ENCODE results near the gene TMEM42. TPM values are rescaled to one million over a fixed set of nuclear protein-coding genes. Genes with fewer than 3 reads are reported as not detected.

Gene TMEM42
- total and polyA plus RNA-seq, 2 of the 13 experiments (the other 11 are each of a cell fraction or from before 2014, with no cell fraction given), result 5.5 to 24.5 TPM

- TF ChIP-seq FUBP1 (CRISPR knock-in tag; IDR thresholded peaks at IDR 0.05; ENCODE audit: borderline replicate concordance) (no peak), AGO2 (optimal IDR thresholded peaks at IDR 0.05; ENCODE audit: low read depth, low read length) (peak; percentile 68), AKNA (CRISPR knock-in tag; IDR thresholded peaks at IDR 0.05; ENCODE audit: borderline replicate concordance) (no peak; the same call in 1 of the 2 replicates), HNRNPLL (IDR thresholded peaks at IDR 0.05; ENCODE audit: low read depth, low read length, poor library complexity, severe bottlenecking) (peak; percentile 48), DBP (CRISPR knock-in tag; IDR thresholded peaks at IDR 0.05; ENCODE audit: not compliant biosample characterization) (peak; percentile 58), PHF20 (CRISPR knock-in tag; IDR thresholded peaks at IDR 0.05) (peak; percentile 71; the same call in 1 of the 2 replicates), TRIM24 (CRISPR knock-in tag; IDR thresholded peaks at IDR 0.05) (no peak), HNF1A (IDR thresholded peaks at IDR 0.05; ENCODE audit: low read depth) (no peak), HNF1A (CRISPR knock-in tag; IDR thresholded peaks at IDR 0.05; ENCODE audit: borderline replicate concordance) (peak; percentile 31; the same call in 1 of the 2 replicates), KLF11 (CRISPR knock-in tag; IDR thresholded peaks at IDR 0.05) (no peak), EZH2 (conservative IDR thresholded peaks at IDR 0.05; ENCODE audit: low read depth, low read length) (no peak), PHF5A (CRISPR knock-in tag; IDR thresholded peaks at IDR 0.05; ENCODE audit: low read depth, unreplicated experiment) (no peak), XRCC5 (optimal IDR thresholded peaks at IDR 0.05; ENCODE audit: low read length) (no peak), SRSF1 (optimal IDR thresholded peaks at IDR 0.05; ENCODE audit: low read depth, low read length) (peak; percentile 59), ETV5 (CRISPR knock-in tag; IDR thresholded peaks at IDR 0.05; ENCODE audit: borderline replicate concordance) (no peak), CBFB (CRISPR knock-in tag; IDR thresholded peaks at IDR 0.05) (peak; percentile 81), ATRX (CRISPR knock-in tag; IDR thresholded peaks at IDR 0.05; ENCODE audit: borderline replicate concordance) (no peak)
These were observed at the start of gene TMEM42 (continued) for GRCh38 chr3:44861412-44862225.
